ENCODE results near the gene HTRA1.

DNA sequence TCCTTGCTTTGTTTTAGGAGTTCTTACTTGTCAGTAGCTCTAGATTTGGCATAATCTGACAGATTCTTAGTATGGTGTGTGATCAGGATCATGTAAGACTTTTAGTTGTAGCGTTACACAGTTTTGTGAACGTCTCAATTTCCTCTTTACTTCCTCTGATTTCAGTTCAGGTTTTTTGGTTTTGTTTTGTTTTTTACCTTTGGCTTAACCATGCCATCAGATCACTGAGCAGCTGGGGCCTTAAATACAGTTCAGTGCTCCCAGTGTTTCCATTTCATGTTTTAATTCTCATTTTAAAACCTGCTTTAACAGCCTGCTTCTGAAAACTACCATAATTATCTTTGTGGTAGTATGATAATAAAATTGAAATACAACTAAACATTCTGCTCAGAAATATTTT is 34.1 kb upstream of the HTRA1 start:
- no peak for TF ChIP-seq EZH2 (IDR thresholded peaks at IDR 0.05; ENCODE audit: borderline replicate concordance, low read length)
- TF ChIP-seq, protein P1, sequence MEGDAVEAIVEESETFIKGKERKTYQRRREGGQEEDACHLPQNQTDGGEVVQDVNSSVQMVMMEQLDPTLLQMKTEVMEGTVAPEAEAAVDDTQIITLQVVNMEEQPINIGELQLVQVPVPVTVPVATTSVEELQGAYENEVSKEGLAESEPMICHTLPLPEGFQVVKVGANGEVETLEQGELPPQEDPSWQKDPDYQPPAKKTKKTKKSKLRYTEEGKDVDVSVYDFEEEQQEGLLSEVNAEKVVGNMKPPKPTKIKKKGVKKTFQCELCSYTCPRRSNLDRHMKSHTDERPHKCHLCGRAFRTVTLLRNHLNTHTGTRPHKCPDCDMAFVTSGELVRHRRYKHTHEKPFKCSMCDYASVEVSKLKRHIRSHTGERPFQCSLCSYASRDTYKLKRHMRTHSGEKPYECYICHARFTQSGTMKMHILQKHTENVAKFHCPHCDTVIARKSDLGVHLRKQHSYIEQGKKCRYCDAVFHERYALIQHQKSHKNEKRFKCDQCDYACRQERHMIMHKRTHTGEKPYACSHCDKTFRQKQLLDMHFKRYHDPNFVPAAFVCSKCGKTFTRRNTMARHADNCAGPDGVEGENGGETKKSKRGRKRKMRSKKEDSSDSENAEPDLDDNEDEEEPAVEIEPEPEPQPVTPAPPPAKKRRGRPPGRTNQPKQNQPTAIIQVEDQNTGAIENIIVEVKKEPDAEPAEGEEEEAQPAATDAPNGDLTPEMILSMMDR (conservative IDR thresholded peaks at IDR 0.05 in 1 of 2, IDR thresholded peaks at IDR 0.05 in 1 of 2; ENCODE audit: extremely low read depth in 1 of 2, insufficient read depth in 1 of 2, low read depth in 1 of 2, low read length in 2 of 2), result no peak
